ENCODE data around the gene SAMD3. TPM values are rescaled to one million over a fixed set of nuclear protein-coding genes. Genes with fewer than 3 reads are reported as not detected.
"Not testable (repeated sequence)": the region's sequence is repeated elsewhere in the genome, so short reads cannot be mapped to it uniquely, and the experiment has no call there.

Gene SAMD3
- total RNA-seq, 1 donor from 2014 or later, result not detected

GRCh38 chr6:130128326-130128725 is 94.4 kb downstream of the SAMD3 start:
- no peaks in the 10 kb centered on the region for H3K27me3 ChIP-seq
- no peak for TF ChIP-seq CTCF (IDR thresholded peaks at IDR 0.05)
- H3K27ac ChIP-seq, result no peak overlapping the region
- DNase-seq (ENCODE audit: low spot score in 2 of 2), result no peak
- H3K4me3 ChIP-seq, result no peak overlapping the region
- H3K36me3 ChIP-seq, result no peaks in the 10 kb centered on the region
- H3K9me3 ChIP-seq, result no peaks in the 10 kb centered on the region
- no peaks in the 10 kb centered on the region for H3K4me1 ChIP-seq
- intact Hi-C loops (cut with DNase I), result no loop called here

- Histone ChIP-seq H3K4me1 (no peaks in the 10 kb centered on the region), H3K9me3 (no peaks in the 10 kb centered on the region), H3K27me3 (no peaks in the 10 kb centered on the region), H3K36me3 (no peaks in the 10 kb centered on the region), H3K27ac (no peak overlapping the region), H3K4me3 (no peak overlapping the region)
- intact Hi-C loops (cut with DNase I), result no loop called here
- no peak for TF ChIP-seq CTCF (IDR thresholded peaks at IDR 0.05)
- DNase-seq (ENCODE audit: low spot score in 2 of 2), result no peak
Observed at GRCh38 chr6:130127195-130127594, 95.6 kb downstream of the SAMD3 start.

- Histone ChIP-seq H3K9me3 (no peaks in the 10 kb centered on the region), H3K27ac (no peak overlapping the region), H3K27me3 (no peaks in the 10 kb centered on the region), H3K4me1 (no peaks in the 10 kb centered on the region), H3K36me3 (peaks cover 0 to 4% of the 10 kb centered on the region in 2 donors), H3K4me3 (no peak overlapping the region)
- no peak for DNase-seq (ENCODE audit: low spot score in 2 of 2)
- intact Hi-C loops (cut with DNase I), result no loop called here
- TF ChIP-seq CTCF (IDR thresholded peaks at IDR 0.05), result no peak
Observed at GRCh38 chr6:130122243-130122642, 100.5 kb downstream of the SAMD3 start.

- Histone ChIP-seq H3K9me3 (no peaks in the 10 kb centered on the region), H3K4me1 (no peaks in the 10 kb centered on the region), H3K27me3 (no peaks in the 10 kb centered on the region), H3K4me3 (no peak overlapping the region), H3K27ac (no peak overlapping the region), H3K36me3 (peaks cover 0 to 4% of the 10 kb centered on the region in 2 donors)
- DNase-seq (ENCODE audit: low spot score in 2 of 2), result no peak
- no peak for TF ChIP-seq CTCF (IDR thresholded peaks at IDR 0.05)
- intact Hi-C loops (cut with DNase I), result no loop called here
Observed at GRCh38 chr6:130120731-130121130, 102.0 kb downstream of the SAMD3 start.

- DNase-seq (ENCODE audit: low spot score in 2 of 2), result no peak
- TF ChIP-seq CTCF (IDR thresholded peaks at IDR 0.05), result no peak
- Histone ChIP-seq H3K4me1 (no peaks in the 10 kb centered on the region), H3K36me3 (peaks cover 0 to 4% of the 10 kb centered on the region in 2 donors), H3K4me3 (no peak overlapping the region), H3K9me3 (no peaks in the 10 kb centered on the region), H3K27ac (no peak overlapping the region), H3K27me3 (no peaks in the 10 kb centered on the region)
- intact Hi-C loops (cut with DNase I), result no loop called here
Observed at GRCh38 chr6:130119211-130119610, 103.5 kb downstream of the SAMD3 start.

GRCh38 chr6:130118236-130118635 is 104.5 kb downstream of the SAMD3 start:
- Histone ChIP-seq H3K9me3 (no peaks in the 10 kb centered on the region), H3K36me3 (peaks cover 0 to 4% of the 10 kb centered on the region in 2 donors), H3K4me1 (no peaks in the 10 kb centered on the region), H3K27ac (no peak overlapping the region), H3K27me3 (no peaks in the 10 kb centered on the region), H3K4me3 (no peak overlapping the region)
- DNase-seq (ENCODE audit: low spot score in 2 of 2), result no peak
- TF ChIP-seq CTCF (IDR thresholded peaks at IDR 0.05), result no peak
- intact Hi-C loops (cut with DNase I), result no loop called here

- H3K27ac ChIP-seq; H3K36me3 ChIP-seq; H3K27me3 ChIP-seq; H3K4me1 ChIP-seq; DNase-seq (ENCODE audit: low spot score in 2 of 2); H3K4me3 ChIP-seq; intact Hi-C loops (cut with DNase I); H3K9me3 ChIP-seq: not testable (repeated sequence)
Observed at GRCh38 chr6:130117187-130117701, 105.5 kb downstream of the SAMD3 start.
